CD14-positive monocyte (primary cell): ENCODE data around the gene CELSR1. TPM values are rescaled to one million over a fixed set of nuclear protein-coding genes. Genes with fewer than 3 reads are reported as not detected.

ENCODE experiments used
- DNase-seq, 3 donors: peaks; one replicate each; pipeline ENCODE4 v3.0.0-alpha.2; 2011 to 2022
- H2AFZ ChIP-seq: 2 replicates; pipeline ENCODE4 v1.6.0; 2012; ENCODE audit warnings: mild to moderate bottlenecking, low read depth, low read length, inconsistent platforms; ENCODE audit not compliant: insufficient read depth, poor library complexity, severe bottlenecking
- H3K27ac ChIP-seq, 2 donors: 1 replicate in 1 of 2; 2 replicates in 1 of 2; pipeline ENCODE4 v1.5.1; 2012 to 2013; ENCODE audit warnings: low read length in 2 of 2, control low read depth in 1 of 2, inconsistent platforms in 1 of 2, low read depth in 1 of 2, mild to moderate bottlenecking in 1 of 2
- H3K27me3 ChIP-seq, 2 donors: one replicate each; pipeline versions ENCODE4 v1.6.0 to v1.6.1; 2011 to 2013; ENCODE audit warnings: low read length in 2 of 2; ENCODE audit not compliant: control insufficient read depth in 2 of 2, insufficient read depth in 2 of 2
- H3K36me3 ChIP-seq, 2 donors: replicated peaks in 1 of 2; 1 replicate in 1 of 2; 2 replicates in 1 of 2; pipeline versions ENCODE4 v1.5.1 to v1.6.1; 2012 to 2013; ENCODE audit warnings: low read length in 2 of 2, control low read depth in 1 of 2, inconsistent platforms in 1 of 2, mild to moderate bottlenecking in 1 of 2; ENCODE audit not compliant: insufficient read depth in 2 of 2, control insufficient read depth in 1 of 2
- H3K4me1 ChIP-seq, 2 donors: 1 replicate in 1 of 2; 2 replicates in 1 of 2; pipeline versions ENCODE4 v1.5.1 to v1.6.1; 2012 to 2013; ENCODE audit warnings: low read length in 2 of 2, control low read depth in 1 of 2, inconsistent platforms in 1 of 2, mild to moderate bottlenecking in 1 of 2, moderate library complexity in 1 of 2; ENCODE audit not compliant: insufficient read depth in 2 of 2, control insufficient read depth in 1 of 2
- H3K4me2 ChIP-seq: replicated peaks from 2 replicates; pipeline ENCODE3; 2012; ENCODE audit warnings: low read length, moderate library complexity, mild to moderate bottlenecking; ENCODE audit not compliant: poor library complexity, severe bottlenecking; ENCODE audit errors: extremely low read depth
- H3K4me3 ChIP-seq, 3 experiments: fragments of 200-600 bp in 1 of 3; sonication (generic) in 1 of 3; replicated peaks in 1 of 3; 1 replicate in 2 of 3; 2 replicates in 1 of 3; pipeline ENCODE4 v1.5.1; 2011 to 2013; ENCODE audit warnings: low read length in 3 of 3, mild to moderate bottlenecking in 3 of 3, control low read depth in 2 of 3, low read depth in 2 of 3, inconsistent platforms in 1 of 3, moderate library complexity in 1 of 3
- H3K79me2 ChIP-seq: 2 replicates; pipeline ENCODE4 v1.6.0; 2012; ENCODE audit warnings: mild to moderate bottlenecking, control low read depth, inconsistent platforms, low read length, moderate library complexity; ENCODE audit not compliant: insufficient read depth
- H3K9ac ChIP-seq: 2 replicates; pipeline ENCODE4 v1.6.0; 2017; ENCODE audit warnings: low read length, mild to moderate bottlenecking; ENCODE audit not compliant: insufficient read depth, poor library complexity, severe bottlenecking
- H3K9me3 ChIP-seq, 2 donors: replicated peaks in 1 of 2; 1 replicate in 1 of 2; 2 replicates in 1 of 2; pipeline versions ENCODE4 v1.5.1 to v1.6.1; 2012 to 2013; ENCODE audit warnings: low read length in 2 of 2, control low read depth in 1 of 2; ENCODE audit not compliant: control insufficient read depth in 1 of 2, insufficient read depth in 1 of 2
- H4K20me1 ChIP-seq: 2 replicates; pipeline ENCODE4 v1.6.0; 2012; ENCODE audit warnings: mild to moderate bottlenecking, low read length, control low read depth, moderate library complexity; ENCODE audit not compliant: insufficient read depth
- H3K27ac Mint-ChIP-seq, 7 donors: one replicate each; pipeline ENCODE4 v1.8.0; 2020; ENCODE audit warnings: mild to moderate bottlenecking in 7 of 7, mixed read lengths in 7 of 7, moderate library complexity in 6 of 7, inconsistent platforms in 2 of 7
- H3K27me3 Mint-ChIP-seq, 3 donors: one replicate each; pipeline ENCODE4 v1.8.0; 2021 to 2022; ENCODE audit warnings: low read depth in 3 of 3, mild to moderate bottlenecking in 3 of 3, mixed read lengths in 3 of 3, moderate library complexity in 3 of 3, inconsistent platforms in 1 of 3
- H3K36me3 Mint-ChIP-seq, 2 donors: one replicate each; pipeline ENCODE4 v1.8.0; 2020; ENCODE audit warnings: mixed read lengths in 2 of 2, inconsistent platforms in 1 of 2, mild to moderate bottlenecking in 1 of 2
- H3K4me1 Mint-ChIP-seq: one replicate; pipeline ENCODE4 v1.8.0; 2020; ENCODE audit warnings: mild to moderate bottlenecking, mixed read lengths
- H3K4me3 Mint-ChIP-seq, 2 donors: one replicate each; pipeline ENCODE4 v1.8.0; 2020; ENCODE audit warnings: mild to moderate bottlenecking in 2 of 2, mixed read lengths in 2 of 2, moderate library complexity in 1 of 2
- H3K9me3 Mint-ChIP-seq, 7 donors: one replicate each; pipeline ENCODE4 v1.8.0; 2020 to 2022; ENCODE audit warnings: mixed read lengths in 7 of 7, mild to moderate bottlenecking in 6 of 7, moderate library complexity in 6 of 7, inconsistent platforms in 2 of 7
- WGBS: methylation state at CpG from one replicate; pipeline ENCODE4 v1.1.5; 2013; ENCODE audit warnings: missing lambda C conversion rate; ENCODE audit not compliant: insufficient coverage; 5-methylcytosine and 5-hydroxymethylcytosine counted together
- intact Hi-C, 2 donors: fragments of 100-400 bp; cut with micrococcal nuclease; formaldehyde crosslinking; loops; one replicate each; pipeline versions ENCODE4 v1.15.0 to v1.15.1; 2023
- polyA plus RNA-seq, 3 donors: library from polyadenylated mRNA; depleted of rRNA in 1 of 3; unstranded in 2 of 3; stranded (reverse) in 1 of 3; fragments of 300-500 nt in 2 of 3; fragments of >200 nt in 1 of 3; fragmentation: Illumina TruSeq in 2 of 3; gene quantifications; 1 replicate in 2 of 3; 2 replicates in 1 of 3; pipeline ENCODE4 v1.2.3, GENCODE V29; 2012 to 2021
- TF ChIP-seq, protein P1 (sequence below): fragments of 200-600 bp; IDR thresholded peaks from one replicate; pipeline ENCODE4 v1.8.0; 2022; ENCODE audit warnings: antibody characterized with exemption, mild to moderate bottlenecking

The CELSR1 gene
- polyA plus RNA-seq, 3 donors = 0.16 TPM; not detected in 2

GRCh38 chr22:46312056-46312455, 225.4 kb downstream of the CELSR1 start:
- Mint-ChIP-seq H3K27ac (peak overlapping the region in 1 of 7 donors; percentile 57), H3K4me3 (no peak overlapping the region), H3K4me1 (no peaks in the 10 kb centered on the region), H3K27me3 (no peaks in the 10 kb centered on the region), H3K9me3 (no peaks in the 10 kb centered on the region), H3K36me3 (peaks cover 43 to 71% of the 10 kb centered on the region in 2 donors)
- WGBS = 100% methylated on average over 7 of the region's 8 CpGs
- H3K36me3 ChIP-seq = peaks cover 34 to 79% of the 10 kb centered on the region in 2 donors
- H3K9ac ChIP-seq = no peak overlapping the region
- DNase-seq = no peak
- TF ChIP-seq, protein P1, sequence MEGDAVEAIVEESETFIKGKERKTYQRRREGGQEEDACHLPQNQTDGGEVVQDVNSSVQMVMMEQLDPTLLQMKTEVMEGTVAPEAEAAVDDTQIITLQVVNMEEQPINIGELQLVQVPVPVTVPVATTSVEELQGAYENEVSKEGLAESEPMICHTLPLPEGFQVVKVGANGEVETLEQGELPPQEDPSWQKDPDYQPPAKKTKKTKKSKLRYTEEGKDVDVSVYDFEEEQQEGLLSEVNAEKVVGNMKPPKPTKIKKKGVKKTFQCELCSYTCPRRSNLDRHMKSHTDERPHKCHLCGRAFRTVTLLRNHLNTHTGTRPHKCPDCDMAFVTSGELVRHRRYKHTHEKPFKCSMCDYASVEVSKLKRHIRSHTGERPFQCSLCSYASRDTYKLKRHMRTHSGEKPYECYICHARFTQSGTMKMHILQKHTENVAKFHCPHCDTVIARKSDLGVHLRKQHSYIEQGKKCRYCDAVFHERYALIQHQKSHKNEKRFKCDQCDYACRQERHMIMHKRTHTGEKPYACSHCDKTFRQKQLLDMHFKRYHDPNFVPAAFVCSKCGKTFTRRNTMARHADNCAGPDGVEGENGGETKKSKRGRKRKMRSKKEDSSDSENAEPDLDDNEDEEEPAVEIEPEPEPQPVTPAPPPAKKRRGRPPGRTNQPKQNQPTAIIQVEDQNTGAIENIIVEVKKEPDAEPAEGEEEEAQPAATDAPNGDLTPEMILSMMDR = no peak
- H3K4me1 ChIP-seq = no peaks in the 10 kb centered on the region
- no peak overlapping the region for H2AFZ ChIP-seq
- no peaks in the 10 kb centered on the region for H4K20me1 ChIP-seq
- H3K9me3 ChIP-seq = no peaks in the 10 kb centered on the region
- H3K27me3 ChIP-seq = no peaks in the 10 kb centered on the region
- intact Hi-C loops = loop anchor here in 1 of 2 donors (5.0 kb wide), 1 partner anchor 190 kb away; no protein-coding TSS in a partner anchor
- no peak overlapping the region for H3K4me3 ChIP-seq
- no peak overlapping the region for H3K4me2 ChIP-seq
- peaks cover 39% of the 10 kb centered on the region for H3K79me2 ChIP-seq
- no peak overlapping the region for H3K27ac ChIP-seq

Other genes starting within 250 kb of the CELSR1 start
- gene GTSE1, start 240.8 kb downstream of the CELSR1 start, polyA plus RNA-seq = under 1 TPM in 1 of 3 donors, not detected in 2; 0.04 TPM
- gene TRMU, start 201.9 kb downstream of the CELSR1 start, polyA plus RNA-seq = 10 to 100 TPM in 1 of 3 donors, 1 to 10 TPM in 2; 4.7 to 32.9 (median 5.6) TPM
- 10 to 100 TPM in 2 of 3 donors, 1 to 10 TPM in 1; 9.5 to 33.3 (median 12.6) TPM for gene GRAMD4, start 82.8 kb upstream of the CELSR1 start, polyA plus RNA-seq
- 10 to 100 TPM; 22.4 to 40.2 (median 24.5) TPM for gene CERK, start 200.6 kb upstream of the CELSR1 start, polyA plus RNA-seq
- gene TBC1D22A, start 225.0 kb upstream of the CELSR1 start, polyA plus RNA-seq = 10 to 100 TPM; 25.9 to 36.2 (median 29.5) TPM